ENCODE results near the gene GPX4.

DNA sequence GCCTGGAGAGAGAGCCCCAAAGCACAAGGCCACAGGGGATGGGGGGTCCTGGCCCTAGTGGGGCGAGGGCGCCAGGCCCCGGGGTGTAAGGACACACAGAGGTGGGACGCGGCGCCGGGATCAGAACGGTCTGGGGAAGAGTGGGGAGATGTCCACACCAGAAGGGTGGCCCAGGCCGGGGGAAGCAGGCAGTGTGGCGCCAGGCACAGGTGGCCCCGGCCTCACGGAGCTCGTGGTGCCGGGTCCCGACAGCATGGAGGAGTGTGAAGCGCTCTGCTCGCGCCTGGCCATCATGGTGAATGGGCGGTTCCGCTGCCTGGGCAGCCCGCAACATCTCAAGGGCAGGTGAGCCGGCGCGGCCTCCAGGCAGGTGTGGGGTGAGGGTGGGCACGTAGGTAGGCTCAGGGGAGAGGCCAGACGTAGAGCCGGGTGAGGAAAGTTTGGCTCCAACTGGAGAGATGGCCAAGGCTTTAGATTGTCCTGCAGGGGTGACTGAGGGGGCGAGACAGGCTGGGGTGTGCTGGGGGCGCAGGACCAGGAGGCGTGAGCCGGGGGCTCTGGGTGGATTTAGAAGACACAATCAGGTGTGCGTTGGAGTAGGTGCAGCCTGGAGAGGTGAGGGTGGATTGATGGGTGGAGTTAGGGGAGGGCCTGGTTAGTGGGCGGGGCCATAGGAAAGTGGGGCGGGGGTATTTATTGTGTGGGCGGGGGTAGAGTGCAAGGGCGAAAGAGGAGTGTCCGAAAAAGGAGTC lies 39.7 kb upstream of the GPX4 start:
- TF ChIP-seq POLR2A (IDR thresholded peaks at IDR 0.05; ENCODE audit: low read depth) (no peak), POLR2AphosphoS5 (IDR thresholded peaks at IDR 0.05) (no peak)
- TF ChIP-seq, protein P1, sequence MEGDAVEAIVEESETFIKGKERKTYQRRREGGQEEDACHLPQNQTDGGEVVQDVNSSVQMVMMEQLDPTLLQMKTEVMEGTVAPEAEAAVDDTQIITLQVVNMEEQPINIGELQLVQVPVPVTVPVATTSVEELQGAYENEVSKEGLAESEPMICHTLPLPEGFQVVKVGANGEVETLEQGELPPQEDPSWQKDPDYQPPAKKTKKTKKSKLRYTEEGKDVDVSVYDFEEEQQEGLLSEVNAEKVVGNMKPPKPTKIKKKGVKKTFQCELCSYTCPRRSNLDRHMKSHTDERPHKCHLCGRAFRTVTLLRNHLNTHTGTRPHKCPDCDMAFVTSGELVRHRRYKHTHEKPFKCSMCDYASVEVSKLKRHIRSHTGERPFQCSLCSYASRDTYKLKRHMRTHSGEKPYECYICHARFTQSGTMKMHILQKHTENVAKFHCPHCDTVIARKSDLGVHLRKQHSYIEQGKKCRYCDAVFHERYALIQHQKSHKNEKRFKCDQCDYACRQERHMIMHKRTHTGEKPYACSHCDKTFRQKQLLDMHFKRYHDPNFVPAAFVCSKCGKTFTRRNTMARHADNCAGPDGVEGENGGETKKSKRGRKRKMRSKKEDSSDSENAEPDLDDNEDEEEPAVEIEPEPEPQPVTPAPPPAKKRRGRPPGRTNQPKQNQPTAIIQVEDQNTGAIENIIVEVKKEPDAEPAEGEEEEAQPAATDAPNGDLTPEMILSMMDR (IDR thresholded peaks at IDR 0.05), result no peak
